NCI-H1417 treated with DMSO at 0.1 percent for 48 hours (cell line): ENCODE measurements around the gene DNAJB5.
A peak's percentile ranks its signal among the peaks of the same experiment; 100 is the strongest.
"Not testable (repeated sequence)": the region's sequence is repeated elsewhere in the genome, so short reads cannot be mapped to it uniquely, and the experiment has no call there.

Experiments
- DNase-seq: peaks from one replicate; lab custom pipeline; 2025; lab: John Stamatoyannopoulos, UW

Gene DNAJB5

DNA sequence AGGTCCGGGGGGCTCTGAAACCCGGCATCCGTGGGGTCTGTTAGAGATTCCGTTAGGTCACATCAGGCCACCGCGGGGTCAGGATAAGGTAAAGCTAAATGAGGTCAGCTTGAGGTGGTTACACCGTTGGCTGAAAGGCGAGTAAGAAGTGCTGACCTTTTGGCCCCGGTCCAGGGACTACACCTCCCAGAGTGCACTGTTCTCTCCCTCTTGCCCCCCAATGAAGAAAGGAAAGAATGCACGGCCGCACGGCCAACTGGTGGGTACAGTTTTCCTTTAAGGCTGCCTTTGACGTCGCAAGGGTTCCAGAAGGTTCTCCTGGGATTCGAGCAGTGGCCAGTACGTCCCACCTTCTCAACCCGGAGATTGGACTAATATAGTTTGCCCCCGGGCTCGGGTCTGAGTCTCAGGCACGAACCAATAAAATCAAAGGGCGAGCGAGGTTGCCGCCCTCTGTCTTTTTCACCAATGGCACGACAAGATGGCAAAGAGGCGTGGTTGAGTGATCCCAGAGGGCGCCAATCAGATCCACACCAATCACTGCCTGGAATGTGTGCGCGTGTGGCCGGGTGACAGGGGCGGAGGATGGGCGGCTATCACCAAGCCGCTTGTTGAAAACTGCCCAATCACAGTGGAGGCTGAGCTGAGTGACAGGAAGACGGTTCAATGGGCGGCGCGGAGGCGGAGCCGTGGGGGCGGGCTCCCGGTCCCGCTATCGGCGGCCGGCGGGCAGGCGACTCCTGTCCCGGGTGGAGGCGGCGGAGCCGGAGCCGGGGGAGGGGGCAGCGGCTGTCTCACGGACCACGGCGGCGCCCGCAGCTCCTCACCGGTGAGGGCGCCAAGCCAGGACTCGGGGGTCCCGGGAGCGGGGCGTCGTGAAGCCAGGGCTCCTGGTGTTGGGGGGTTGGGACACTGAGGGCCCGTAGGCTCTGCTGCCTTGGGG is at the start of gene DNAJB5:
DNAJB5 (plus strand) TSS at position 743 of the 943 bp plus-strand sequence. CDS start 886 bp downstream, outside the sequence.
- DNase-seq, result peak; percentile 86

DNA sequence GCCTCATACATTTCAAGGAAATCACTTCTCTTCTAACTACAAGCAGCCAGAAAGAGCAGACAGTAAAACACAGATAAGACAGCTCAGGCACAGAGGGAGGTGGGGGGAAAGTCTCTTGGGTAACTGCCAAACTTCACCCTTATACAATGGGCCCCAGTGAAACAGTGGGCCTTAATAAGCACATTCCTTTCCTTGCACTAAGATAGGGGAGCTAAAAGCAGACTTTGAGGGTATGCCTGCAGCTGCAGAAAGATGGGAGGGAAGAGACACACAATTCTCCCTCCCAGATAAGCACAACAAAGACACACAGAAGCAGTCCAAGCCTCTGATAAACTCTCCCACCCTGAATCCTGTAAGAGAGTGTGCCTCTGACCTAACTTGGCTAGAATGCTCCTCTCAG is 49.6 kb upstream of the DNAJB5 start:
- not testable (repeated sequence) for DNase-seq

DNA sequence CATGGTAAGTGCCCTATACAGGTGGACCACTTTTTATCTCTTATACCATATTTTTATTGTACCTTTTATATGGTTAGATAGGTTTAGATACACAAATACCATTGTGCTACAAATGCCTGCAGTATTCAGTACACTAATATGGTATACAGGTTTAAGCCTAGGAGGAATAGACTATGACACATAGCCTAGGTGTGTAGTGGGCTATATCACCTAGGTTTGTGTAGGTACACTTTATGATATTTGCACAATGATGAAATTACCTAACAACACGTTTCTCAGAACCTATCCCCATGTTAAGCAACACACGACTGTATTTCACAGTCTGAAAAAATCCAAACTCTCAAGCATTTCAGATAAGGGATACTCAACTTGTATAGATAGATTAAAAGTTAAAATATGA is 41.1 kb upstream of the DNAJB5 start:
- DNase-seq, result no peak

DNA sequence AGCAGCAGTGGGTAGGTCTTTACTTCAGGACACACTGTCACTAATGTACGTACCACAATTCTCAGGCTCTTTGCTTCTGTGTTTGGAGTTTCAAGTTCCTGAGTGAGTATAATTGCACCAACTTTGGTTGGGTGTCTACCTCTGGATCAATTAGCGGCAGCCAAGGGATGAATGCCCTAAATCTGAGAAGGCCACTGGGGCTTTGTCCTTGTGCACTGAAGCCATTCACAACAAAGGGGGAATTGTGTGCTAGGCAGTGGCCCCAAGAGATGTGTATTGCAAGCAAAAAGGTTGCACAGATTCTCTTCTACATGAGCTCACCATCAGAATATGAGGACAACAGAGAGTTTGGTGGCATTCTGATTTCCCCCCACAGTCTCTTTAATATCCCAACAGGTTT is 35.3 kb upstream of the DNAJB5 start:
- no peak for DNase-seq

DNA sequence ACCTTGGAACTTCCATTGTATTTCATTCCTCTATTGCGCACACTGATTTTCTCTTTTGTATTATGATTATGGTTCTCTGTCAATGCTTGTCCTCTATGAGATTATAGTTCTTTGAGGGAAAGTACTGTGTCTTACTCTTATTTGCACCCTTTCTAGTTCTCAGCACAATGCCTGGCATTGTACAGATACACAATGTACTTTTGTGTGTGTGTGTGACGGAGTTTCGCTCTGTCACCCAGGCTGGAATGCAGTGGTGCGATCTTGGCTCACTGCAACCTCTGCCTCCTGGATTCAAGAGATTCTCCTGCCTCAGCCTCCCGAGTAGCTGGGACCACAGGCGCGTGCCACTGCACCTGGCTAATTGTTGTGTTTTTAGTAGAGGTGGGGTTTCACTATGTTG is 33.5 kb upstream of the DNAJB5 start:
- not testable (repeated sequence) for DNase-seq

DNA sequence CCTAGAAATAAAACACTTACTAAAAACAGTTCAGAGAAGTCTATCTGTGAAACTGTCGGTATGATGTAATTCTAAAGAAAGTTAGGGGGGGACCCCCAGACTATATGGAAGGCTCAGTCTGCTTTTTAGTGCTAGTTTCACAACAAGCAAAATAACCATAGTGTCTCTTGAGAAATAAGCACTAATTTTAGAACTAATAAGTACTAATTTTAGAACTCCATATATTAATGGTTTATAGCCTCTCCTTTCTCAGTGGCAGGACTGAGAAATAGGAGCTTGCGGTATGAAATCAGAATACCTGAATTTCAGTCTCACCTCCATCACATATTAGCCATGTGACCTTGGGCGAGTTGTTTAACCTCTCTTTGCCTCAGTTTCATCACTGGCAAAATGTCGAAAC is 32.9 kb upstream of the DNAJB5 start:
- no peak for DNase-seq

- DNase-seq, result no peak
Observed at GRCh38 chr9:34957492-34958410, 31.8 kb upstream of the DNAJB5 start, which contains the start of gene PHF24. Gene PHF24 (plus strand): TSS chr9:34958285. CDS start chr9:34971299, 13,014 bp downstream.

DNA sequence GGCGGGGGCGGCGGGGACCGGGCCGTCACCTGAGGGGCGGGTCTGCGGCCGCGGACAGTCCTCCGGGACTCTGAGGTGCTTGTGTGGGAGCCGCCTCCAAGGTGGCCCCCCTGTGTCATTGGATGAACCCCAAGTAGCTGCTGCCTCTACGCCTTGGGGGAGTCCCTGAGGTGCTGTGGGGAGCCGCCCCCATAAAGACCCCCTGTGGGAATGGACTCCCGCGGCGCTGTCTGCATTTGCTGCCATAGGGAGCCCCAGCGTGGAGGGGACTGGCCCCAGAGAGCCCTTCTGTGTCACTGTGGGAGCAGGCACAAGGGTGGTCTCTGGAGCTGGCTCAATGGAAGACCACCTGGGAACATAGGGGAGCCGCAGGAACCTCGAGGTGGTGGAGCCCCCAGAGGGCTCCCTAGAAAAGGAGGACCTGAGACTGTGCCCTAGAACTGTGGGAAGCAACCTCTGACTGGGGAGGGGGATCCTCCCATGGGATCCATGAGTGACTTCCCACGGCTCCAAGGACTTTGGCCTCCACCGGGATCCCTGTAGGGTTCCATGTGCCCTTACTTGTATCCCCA is 31.0 kb upstream of the DNAJB5 start:
- no peak for DNase-seq

DNA sequence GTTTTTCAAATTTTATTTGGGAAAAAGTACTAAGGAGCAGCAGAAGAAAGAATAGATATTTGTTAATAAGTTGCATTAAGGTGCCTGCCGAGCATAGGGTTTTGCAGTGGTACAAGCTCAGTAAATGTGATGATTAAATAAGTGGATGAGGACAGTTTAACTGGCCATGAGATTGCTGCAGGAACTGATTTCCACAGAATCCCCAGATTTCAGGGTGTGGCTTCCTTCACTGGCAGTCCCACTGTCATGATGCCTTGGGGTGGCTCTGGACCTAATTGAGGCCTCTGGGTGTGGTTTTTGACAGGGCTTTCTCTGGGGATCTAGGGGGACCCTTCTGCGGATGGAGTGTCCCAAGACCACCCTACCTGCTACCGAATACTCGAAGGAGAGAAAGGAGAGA is 30.1 kb upstream of the DNAJB5 start:
- no peak for DNase-seq

GRCh38 chr9:34961574-34962490 is 27.7 kb upstream of the DNAJB5 start:
- no peak for DNase-seq

DNA sequence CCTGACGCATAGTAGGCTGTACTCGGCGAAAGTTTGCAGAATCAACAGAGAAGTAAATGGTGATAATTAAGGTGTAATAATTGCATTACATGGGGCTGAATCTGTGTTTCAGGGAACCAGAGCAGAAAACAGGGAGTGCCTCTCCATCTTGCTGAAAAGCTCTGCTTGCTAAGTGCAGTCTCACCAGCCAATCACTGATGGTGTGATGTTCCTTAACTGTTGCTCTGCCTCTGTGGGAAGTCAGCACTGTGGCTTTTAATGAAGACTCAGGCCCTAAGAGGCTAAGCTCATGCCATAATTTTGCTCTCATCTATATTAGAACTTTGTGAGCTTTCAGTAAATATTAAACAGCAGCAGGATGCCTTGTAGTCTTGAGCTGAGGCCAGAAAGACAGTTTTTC is 27.0 kb upstream of the DNAJB5 start:
- no peak for DNase-seq

DNA sequence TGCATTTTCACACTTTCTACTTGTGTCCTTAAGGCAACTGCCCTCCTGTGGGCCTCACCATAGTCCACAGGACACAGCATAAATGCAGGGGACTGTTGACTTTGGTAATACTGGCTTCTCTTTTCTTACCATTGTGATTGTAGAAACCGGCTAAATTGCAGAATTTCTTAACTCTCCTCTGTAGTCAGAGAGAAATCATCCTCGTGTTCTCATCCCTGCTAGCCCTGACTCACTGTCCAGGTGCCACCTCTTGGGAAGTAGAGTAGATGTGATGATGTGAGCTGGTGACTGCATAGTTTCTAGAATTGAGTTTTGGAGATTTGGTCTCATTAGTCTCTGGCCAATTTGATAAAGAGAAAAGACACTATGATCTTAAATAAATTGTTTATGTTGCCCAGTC is 26.0 kb upstream of the DNAJB5 start:
- no peak for DNase-seq

GRCh38 chr9:34964458-34964857 is 25.1 kb upstream of the DNAJB5 start:
- no peak for DNase-seq

- DNase-seq, result no peak
Observed at GRCh38 chr9:34971146-34971811, 18.3 kb upstream of the DNAJB5 start.

DNA sequence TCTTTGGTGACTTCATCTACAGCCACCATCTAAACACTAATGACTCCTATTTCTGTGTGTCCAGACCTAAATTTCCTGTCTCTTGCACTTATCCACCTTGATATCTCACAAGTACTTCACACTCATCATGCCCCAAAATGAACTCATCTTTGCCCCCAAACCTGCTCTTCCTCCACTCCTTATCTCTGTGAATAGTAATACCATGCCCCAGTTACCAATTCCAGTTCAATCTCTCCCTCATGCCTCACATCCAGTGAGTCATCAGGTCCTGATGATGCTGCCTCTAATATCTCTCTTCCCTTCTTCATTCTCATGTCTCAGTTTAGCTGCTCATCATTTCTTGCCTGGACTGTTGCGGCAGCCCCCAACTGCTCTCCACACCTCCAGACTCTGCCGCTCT is 14.9 kb upstream of the DNAJB5 start:
- DNase-seq, result no peak

DNA sequence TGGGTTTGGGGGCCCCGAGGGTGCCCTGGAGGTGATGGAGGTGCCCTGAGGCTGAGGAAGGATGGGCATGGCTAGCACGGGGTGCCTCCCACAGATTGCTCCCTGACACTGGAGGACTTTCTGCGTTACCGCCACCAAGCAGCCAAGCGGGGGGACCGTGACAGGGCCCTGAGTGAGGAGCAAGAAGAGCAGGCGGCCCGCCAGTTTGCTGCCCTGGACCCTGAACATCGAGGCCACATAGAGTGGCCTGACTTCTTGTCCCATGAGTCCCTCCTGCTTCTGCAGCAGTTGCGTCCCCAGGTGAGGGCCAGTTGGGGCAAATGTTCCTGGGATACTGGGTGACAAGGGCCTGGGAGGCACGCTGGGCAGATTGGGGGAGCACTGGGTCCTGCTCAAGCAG is 13.1 kb upstream of the DNAJB5 start:
- no peak for DNase-seq

DNA sequence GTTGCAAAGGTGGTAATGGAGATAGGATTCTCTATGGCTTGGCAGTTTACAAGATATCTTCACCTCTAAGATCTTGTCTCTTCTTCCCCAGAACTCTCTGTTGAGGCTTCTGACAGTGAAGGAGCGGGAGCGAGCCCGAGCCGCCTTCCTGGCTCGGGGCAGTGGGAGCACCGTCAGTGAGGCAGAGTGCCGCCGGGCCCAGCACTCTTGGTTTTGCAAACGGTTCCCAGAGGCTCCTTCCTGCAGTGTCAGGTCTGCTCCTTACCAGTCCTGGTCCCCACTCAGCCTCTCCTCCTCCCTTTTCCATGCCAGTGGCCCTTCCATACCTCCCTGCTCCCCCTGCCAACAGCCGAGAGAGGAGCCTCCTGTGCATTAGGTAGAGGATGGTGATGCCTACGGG is 12.6 kb upstream of the DNAJB5 start:
- no peak for DNase-seq

DNA sequence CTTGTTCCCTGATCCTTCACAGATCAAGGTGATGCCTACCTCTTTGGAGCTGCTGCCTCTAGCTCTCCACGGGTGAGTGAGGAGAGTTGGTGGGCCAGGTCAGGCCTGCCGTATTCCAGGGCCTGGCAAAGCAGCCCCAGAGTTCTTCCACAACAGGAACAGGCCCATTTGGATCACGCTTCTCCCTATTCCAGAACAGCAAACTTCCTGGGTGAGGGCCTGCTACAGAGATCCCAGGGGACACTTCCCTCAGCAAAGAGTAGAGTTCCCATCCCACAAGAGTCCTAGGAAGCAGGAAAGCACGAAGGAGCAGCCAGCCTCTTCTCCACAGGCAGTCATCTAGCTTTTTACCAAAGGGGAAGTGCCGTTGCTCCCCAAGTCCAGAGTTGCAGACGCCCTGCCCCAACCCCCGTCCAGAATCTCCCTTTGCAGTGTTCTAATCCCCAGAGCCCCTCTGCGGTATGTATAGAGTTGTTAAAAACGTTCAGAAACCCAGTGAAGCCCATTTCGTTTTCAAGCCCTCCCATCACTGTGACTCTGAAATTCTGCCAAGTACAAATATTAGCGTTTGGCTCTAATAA is 9.3 kb upstream of the DNAJB5 start:
- no peak for DNase-seq

GRCh38 chr9:34982361-34982760 is 7.2 kb upstream of the DNAJB5 start:
- no peak for DNase-seq

- no peak for DNase-seq
Observed at GRCh38 chr9:34983209-34983608, 6.3 kb upstream of the DNAJB5 start.
